ENCODE data around the gene CIAO2A. TPM values are rescaled to one million over a fixed set of nuclear protein-coding genes. Genes with fewer than 3 reads are reported as not detected.
A peak's percentile ranks its signal among the peaks of the same experiment; 100 is the strongest.
"Not testable (repeated sequence)": the region's sequence is repeated elsewhere in the genome, so short reads cannot be mapped to it uniquely, and the experiment has no call there.

CIAO2A gene
- total RNA-seq, 4 donors from 2014 or later = 104 to 144 (median 129) TPM

DNA sequence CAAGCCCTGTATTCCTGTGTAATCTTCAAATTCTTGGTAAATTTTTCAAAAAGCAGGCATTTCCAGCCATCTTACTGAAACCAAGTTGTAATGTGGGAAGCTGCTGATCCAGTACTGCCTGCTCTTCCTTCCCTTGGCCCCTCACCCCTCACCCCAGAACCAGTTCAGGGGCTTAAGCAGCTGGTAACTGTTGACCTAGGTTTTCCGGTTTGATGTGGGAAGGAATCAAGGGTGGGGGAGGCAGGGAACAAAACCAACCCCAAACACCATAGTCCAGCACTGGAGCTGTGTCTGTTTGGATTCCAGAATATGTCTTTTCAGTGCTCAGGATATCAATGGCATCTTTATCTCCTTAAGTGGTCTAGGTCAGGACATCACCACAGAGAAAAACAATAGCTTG, 28.8 kb upstream of the CIAO2A start:
- 80 to 92% methylated on average over 1 of the region's 1 CpG for WGBS, 2 donors
- Histone ChIP-seq H3K27me3 (no peaks in the 10 kb centered on the region), H3K9me3 (no peaks in the 10 kb centered on the region), H3K27ac (peak overlapping the region; percentile 43 to 61 (median 60)), H3K4me3 (replicated peaks in 1 of 3) (no peak overlapping the region), H3K4me1 (peaks cover 24 to 26% of the 10 kb centered on the region in 2 donors), H3K36me3 (peaks cover 22 to 52% of the 10 kb centered on the region in 2 donors)
- no peak for TF ChIP-seq CTCF (IDR thresholded peaks at IDR 0.05)
- TF ChIP-seq POLR2A (IDR thresholded peaks at IDR 0.05) = no peak
- intact Hi-C loops (cut with DNase I) = no loop called here
- no peak for DNase-seq

- Histone ChIP-seq H3K27ac (peak overlapping the region in 1 of 3 donors; percentile 60), H3K9me3 (no peaks in the 10 kb centered on the region), H3K27me3 (no peaks in the 10 kb centered on the region), H3K4me3 (replicated peaks in 1 of 3) (no peak overlapping the region), H3K36me3 (peaks cover 22 to 52% of the 10 kb centered on the region in 2 donors), H3K4me1 (peaks cover 19 to 24% of the 10 kb centered on the region in 2 donors)
- TF ChIP-seq CTCF (IDR thresholded peaks at IDR 0.05) (no peak), POLR2A (IDR thresholded peaks at IDR 0.05) (no peak)
- DNase-seq = no peak
- intact Hi-C loops (cut with DNase I) = no loop called here
- WGBS, 2 donors = 90 to 92% methylated on average over 4 of the region's 4 CpGs
These were observed 28.0 kb upstream of the CIAO2A start for GRCh38 chr15:64121614-64122013.

- WGBS, 2 donors = 95 to 100% methylated on average over 2 of the region's 2 CpGs
- not testable (repeated sequence) for H3K4me3 ChIP-seq (replicated peaks in 1 of 3)
- peaks cover 31 to 49% of the 10 kb centered on the region in 2 donors for H3K36me3 ChIP-seq
These were observed 26.7 kb upstream of the CIAO2A start for GRCh38 chr15:64120322-64120721.

GRCh38 chr15:64117759-64118487, 24.3 kb upstream of the CIAO2A start:
- Histone ChIP-seq H3K36me3 (peaks cover 44 to 46% of the 10 kb centered on the region in 2 donors), H3K27me3 (no peaks in the 10 kb centered on the region)

More at GRCh38 chr15:64120322-64120721, 26.7 kb upstream of the CIAO2A start:
- H3K4me1 ChIP-seq = peaks cover 6 to 22% of the 10 kb centered on the region in 2 donors
- DNase-seq; intact Hi-C loops (cut with DNase I); H3K27me3 ChIP-seq; H3K9me3 ChIP-seq: not testable (repeated sequence)
- H3K27ac ChIP-seq = peak overlapping the region in 1 of 3 donors; percentile 60

DNA sequence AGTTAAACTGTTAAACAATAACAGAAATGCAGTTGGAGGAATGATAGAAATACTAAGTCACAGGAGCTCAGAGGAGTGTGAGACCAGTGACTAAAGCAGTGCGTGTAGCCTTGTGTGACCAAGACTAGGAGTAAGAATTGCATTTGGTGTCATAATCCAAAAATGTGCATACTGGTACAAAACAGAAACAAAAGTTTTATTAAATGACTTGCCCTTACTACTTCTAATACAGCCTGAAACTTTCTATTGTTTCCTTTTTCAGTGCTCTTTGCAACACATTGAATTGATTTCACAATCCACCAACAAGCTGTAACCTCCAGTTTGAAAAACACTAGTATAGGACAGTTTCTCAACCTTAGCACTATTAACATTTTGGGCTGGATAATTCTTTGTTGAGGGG, 19.3 kb upstream of the CIAO2A start:
- no peaks in the 10 kb centered on the region for H3K9me3 ChIP-seq
- intact Hi-C loops (cut with DNase I) = no loop called here
- peak overlapping the region; percentile 12 to 81 (median 47) for H3K27ac ChIP-seq
- H3K36me3 ChIP-seq = peaks cover 4 to 29% of the 10 kb centered on the region in 2 donors
- H3K27me3 ChIP-seq = no peaks in the 10 kb centered on the region
- peaks cover 42 to 78% of the 10 kb centered on the region in 2 donors for H3K4me1 ChIP-seq
- no peak for DNase-seq
- H3K4me3 ChIP-seq (replicated peaks in 1 of 3) = no peak overlapping the region
- WGBS, 2 donors = 87 to 94% methylated on average over 1 of the region's 1 CpG
- TF ChIP-seq CTCF (IDR thresholded peaks at IDR 0.05) (no peak), POLR2A (IDR thresholded peaks at IDR 0.05) (no peak)

More at GRCh38 chr15:64117759-64118487, 24.3 kb upstream of the CIAO2A start:
- WGBS, 2 donors = 92 to 96% methylated on average over 5 of the region's 5 CpGs
- Histone ChIP-seq H3K27ac (peak overlapping the region in 2 of 3 donors; percentile 0 to 39), H3K9me3 (no peaks in the 10 kb centered on the region), H3K4me3 (replicated peaks in 1 of 3) (no peak overlapping the region), H3K4me1 (peaks cover 10 to 29% of the 10 kb centered on the region in 2 donors)
- TF ChIP-seq CTCF (IDR thresholded peaks at IDR 0.05) (no peak), POLR2A (IDR thresholded peaks at IDR 0.05) (no peak)
- intact Hi-C loops (cut with DNase I) = no loop called here
- no peak for DNase-seq

All from thyroid gland (tissue), 4 donors.